Esophagus muscularis mucosa (tissue), 4 donors: ENCODE results near the gene EYA2. TPM values are rescaled to one million over a fixed set of nuclear protein-coding genes. Genes with fewer than 3 reads are reported as not detected.

ENCODE experiments used
- DNase-seq: peaks from one replicate; pipeline ENCODE4 v3.0.0-alpha.2; 2017; ENCODE audit errors: extremely low spot score
- H3K27ac ChIP-seq, 4 donors: fragments of 200-600 bp; sonication (generic); replicated peaks in 1 of 4; 1 replicate in 3 of 4; 2 replicates in 1 of 4; pipeline ENCODE4 v1.5.1; 2016 to 2019; ENCODE audit warnings: mild to moderate bottlenecking in 1 of 4
- H3K27me3 ChIP-seq, 4 donors: fragments of 200-600 bp; sonication (generic); one replicate each; pipeline versions ENCODE4 v1.5.1 to v1.6.0; 2016 to 2019
- H3K36me3 ChIP-seq, 4 donors: fragments of 200-600 bp; sonication (generic); one replicate each; pipeline ENCODE4 v1.5.1; 2016 to 2019
- H3K4me1 ChIP-seq, 4 donors: fragments of 200-600 bp; sonication (generic); one replicate each; pipeline ENCODE4 v1.5.1; 2016 to 2019
- H3K4me3 ChIP-seq, 4 donors: fragments of 200-600 bp; sonication (generic); 1 replicate in 2 of 4; 2 replicates in 2 of 4; pipeline ENCODE4 v1.5.1; 2016 to 2019; ENCODE audit warnings: mild to moderate bottlenecking in 4 of 4, moderate library complexity in 1 of 4
- H3K9me3 ChIP-seq, 4 donors: fragments of 200-600 bp; sonication (generic); 1 replicate in 3 of 4; 2 replicates in 1 of 4; pipeline ENCODE4 v1.5.1; 2016 to 2019
- CTCF ChIP-seq, 3 experiments: fragments of 200-600 bp in 2 of 3; fragments of 450-650 bp in 1 of 3; sonication (generic) in 2 of 3; IDR thresholded peaks; one replicate each; pipeline ENCODE4 v1.5.1; 2017 to 2019; ENCODE audit warnings: antibody characterized with exemption in 3 of 3, mild to moderate bottlenecking in 2 of 3, moderate library complexity in 1 of 3
- EP300 ChIP-seq: sonication (generic); formaldehyde crosslinking; IDR thresholded peaks from one replicate; pipeline ENCODE4 v1.6.1; 2017; ENCODE audit warnings: antibody characterized with exemption
- POLR2A ChIP-seq: fragments of 450-650 bp; IDR thresholded peaks from one replicate; pipeline ENCODE4 v1.6.1; 2017; ENCODE audit warnings: antibody characterized with exemption, moderate library complexity, mild to moderate bottlenecking, low read depth
- POLR2AphosphoS5 ChIP-seq, 2 donors: sonication (generic); formaldehyde crosslinking; IDR thresholded peaks; one replicate each; pipeline ENCODE4 v1.6.1; 2017; ENCODE audit warnings: antibody characterized with exemption in 2 of 2
- WGBS: methylation state at CpG from one replicate; pipeline ENCODE4 v1.1.5; 2018; 5-methylcytosine and 5-hydroxymethylcytosine counted together
- intact Hi-C: fragments of 100-400 bp; cut with DNase I; formaldehyde crosslinking; loops from one replicate; pipeline ENCODE4 v1.15.1; 2023
- total RNA-seq, 4 donors: library from RNA; depleted of rRNA; stranded (reverse); fragments of >200 nt; gene quantifications; one replicate each; pipeline versions ENCODE4 v1.1.0 to v1.2.1, GENCODE V29; 2016

Gene EYA2
- total RNA-seq, 4 donors from 2014 or later: 1.2 to 5.9 (median 4.2) TPM

GRCh38 chr20:47133809-47134456 is 239.3 kb downstream of the EYA2 start:
- H3K27ac ChIP-seq: no peak overlapping the region
- no peaks in the 10 kb centered on the region for H3K27me3 ChIP-seq
- no peak for TF ChIP-seq CTCF (IDR thresholded peaks at IDR 0.05)
- no peak for TF ChIP-seq POLR2AphosphoS5 (IDR thresholded peaks at IDR 0.05)
- TF ChIP-seq POLR2A: no peak
- no peak for TF ChIP-seq EP300
- peaks cover 0 to 7% (median 0%) of the 10 kb centered on the region in 4 donors for H3K4me1 ChIP-seq
- whole genome bisulfite sequencing: 63% methylated on average over 2 of the region's 3 CpGs
- no peak for DNase-seq
- intact Hi-C loops: no loop called here
- H3K36me3 ChIP-seq: no peaks in the 10 kb centered on the region
- H3K4me3 ChIP-seq: no peak overlapping the region
- H3K9me3 ChIP-seq: no peaks in the 10 kb centered on the region

- H3K4me3 ChIP-seq: no peak overlapping the region
- WGBS: 85% methylated on average over 6 of the region's 6 CpGs
- no peak for DNase-seq
- H3K36me3 ChIP-seq: no peaks in the 10 kb centered on the region
- peaks cover 0 to 7% (median 0%) of the 10 kb centered on the region in 4 donors for H3K9me3 ChIP-seq
- H3K4me1 ChIP-seq: peaks cover 0 to 7% (median 0%) of the 10 kb centered on the region in 4 donors
- H3K27me3 ChIP-seq: no peaks in the 10 kb centered on the region
- H3K27ac ChIP-seq: no peak overlapping the region
- TF ChIP-seq CTCF (IDR thresholded peaks at IDR 0.05) (no peak), EP300 (no peak)
- intact Hi-C loops: no loop called here
Measured at GRCh38 chr20:47136782-47137181, 242.1 kb downstream of the EYA2 start.

- Histone ChIP-seq H3K27ac (no peak overlapping the region), H3K9me3 (peaks cover 0 to 7% (median 0%) of the 10 kb centered on the region in 4 donors), H3K4me1 (peaks cover 0 to 7% (median 0%) of the 10 kb centered on the region in 4 donors), H3K36me3 (no peaks in the 10 kb centered on the region), H3K27me3 (no peaks in the 10 kb centered on the region), H3K4me3 (no peak overlapping the region)
- no peak for DNase-seq
- 63% methylated on average over 4 of the region's 4 CpGs for WGBS
- intact Hi-C loops: no loop called here
- TF ChIP-seq CTCF (IDR thresholded peaks at IDR 0.05): no peak
- no peak for TF ChIP-seq POLR2AphosphoS5 (IDR thresholded peaks at IDR 0.05)
- TF ChIP-seq EP300: no peak
- TF ChIP-seq POLR2A: no peak
Measured at GRCh38 chr20:47137231-47137870, 242.7 kb downstream of the EYA2 start.

- 72% methylated on average over 5 of the region's 5 CpGs for WGBS
- no peak for TF ChIP-seq EP300
- TF ChIP-seq POLR2A: no peak
- TF ChIP-seq CTCF (IDR thresholded peaks at IDR 0.05): no peak
- TF ChIP-seq POLR2AphosphoS5 (IDR thresholded peaks at IDR 0.05): no peak
- H3K27ac ChIP-seq: no peak overlapping the region
- H3K4me3 ChIP-seq: no peak overlapping the region
- H3K9me3 ChIP-seq: peaks cover 0 to 7% (median 0%) of the 10 kb centered on the region in 4 donors
- no peaks in the 10 kb centered on the region for H3K27me3 ChIP-seq
- intact Hi-C loops: no loop called here
- DNase-seq: no peak
- H3K4me1 ChIP-seq: no peaks in the 10 kb centered on the region
- H3K36me3 ChIP-seq: no peaks in the 10 kb centered on the region
Measured at GRCh38 chr20:47139934-47140535, 245.4 kb downstream of the EYA2 start.
